ENCODE results near the gene OTOF.

OTOF gene

DNA sequence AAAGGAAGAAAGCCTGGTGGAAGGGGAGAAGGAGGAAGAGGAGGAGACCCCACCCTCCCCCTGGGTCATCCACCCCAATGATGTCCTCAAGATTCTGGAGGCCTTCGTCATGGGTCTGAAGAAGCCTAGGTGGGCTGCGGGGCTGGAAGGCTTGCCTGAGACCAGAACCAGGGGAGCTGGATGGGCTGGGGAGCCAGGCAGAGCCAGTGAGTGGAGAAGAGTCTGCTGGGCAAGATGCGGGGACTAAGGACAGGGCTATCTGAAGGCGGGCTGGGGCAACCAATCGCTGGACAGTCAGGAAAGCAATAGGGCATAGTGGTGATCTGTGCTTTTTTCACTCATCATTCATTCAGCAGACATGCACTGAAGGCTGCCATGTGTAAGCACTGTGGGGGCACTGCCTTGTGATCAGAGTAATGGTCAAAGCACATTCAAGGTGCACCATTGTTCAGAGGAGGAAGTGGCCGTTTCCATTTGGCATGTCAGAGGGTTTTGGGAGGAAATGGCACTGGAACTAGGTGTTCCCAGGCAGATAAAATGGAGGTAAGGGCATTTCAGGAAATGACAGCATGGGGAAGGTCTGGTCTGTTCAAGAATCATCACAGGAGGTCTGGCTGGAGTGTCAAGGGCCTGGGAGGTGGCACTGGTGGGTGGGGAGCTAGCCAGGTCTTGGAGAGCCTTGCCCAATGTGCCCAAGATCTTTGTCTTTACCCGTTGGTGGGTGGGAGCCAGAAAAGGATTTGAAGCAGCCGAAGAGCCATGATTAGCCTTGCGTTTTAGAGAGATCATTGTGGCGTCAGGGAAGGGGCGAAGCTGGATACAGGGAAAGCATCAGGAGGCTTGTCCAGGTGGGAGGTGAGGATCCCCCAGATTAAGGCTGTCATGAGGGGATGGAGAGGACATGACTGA, 24.2 kb downstream of the OTOF start:
- TF ChIP-seq POLR2AphosphoS5 (IDR thresholded peaks at IDR 0.05; ENCODE audit: low read depth, low read length) = no peak
- no peak for TF ChIP-seq TAF1 (IDR thresholded peaks at IDR 0.05; ENCODE audit: borderline replicate concordance, low read depth, low read length)
- DNase-seq (ENCODE audit: insufficient read length) (no peak), FAIRE-seq (no peak)

- no peak for TF ChIP-seq POLR2A (IDR thresholded peaks at IDR 0.05; ENCODE audit: low read depth, low read length)
- TF ChIP-seq TAF1 (IDR thresholded peaks at IDR 0.05; ENCODE audit: borderline replicate concordance, low read depth, low read length) = no peak
- no peak for TF ChIP-seq POLR2AphosphoS5 (IDR thresholded peaks at IDR 0.05; ENCODE audit: low read depth, low read length)
- DNase-seq (ENCODE audit: insufficient read length) (no peak), FAIRE-seq (no peak)
Observed at GRCh38 chr2:26451700-26452099, 26.2 kb downstream of the OTOF start.

- TF ChIP-seq POLR2AphosphoS5 (IDR thresholded peaks at IDR 0.05; ENCODE audit: low read depth, low read length) (no peak), POLR2A (IDR thresholded peaks at IDR 0.05; ENCODE audit: low read depth, low read length) (no peak), TAF1 (IDR thresholded peaks at IDR 0.05; ENCODE audit: borderline replicate concordance, low read depth, low read length) (no peak)
- FAIRE-seq = no peak
- no peak for DNase-seq (ENCODE audit: insufficient read length)
Observed at GRCh38 chr2:26450031-26450635, 27.8 kb downstream of the OTOF start.

DNA sequence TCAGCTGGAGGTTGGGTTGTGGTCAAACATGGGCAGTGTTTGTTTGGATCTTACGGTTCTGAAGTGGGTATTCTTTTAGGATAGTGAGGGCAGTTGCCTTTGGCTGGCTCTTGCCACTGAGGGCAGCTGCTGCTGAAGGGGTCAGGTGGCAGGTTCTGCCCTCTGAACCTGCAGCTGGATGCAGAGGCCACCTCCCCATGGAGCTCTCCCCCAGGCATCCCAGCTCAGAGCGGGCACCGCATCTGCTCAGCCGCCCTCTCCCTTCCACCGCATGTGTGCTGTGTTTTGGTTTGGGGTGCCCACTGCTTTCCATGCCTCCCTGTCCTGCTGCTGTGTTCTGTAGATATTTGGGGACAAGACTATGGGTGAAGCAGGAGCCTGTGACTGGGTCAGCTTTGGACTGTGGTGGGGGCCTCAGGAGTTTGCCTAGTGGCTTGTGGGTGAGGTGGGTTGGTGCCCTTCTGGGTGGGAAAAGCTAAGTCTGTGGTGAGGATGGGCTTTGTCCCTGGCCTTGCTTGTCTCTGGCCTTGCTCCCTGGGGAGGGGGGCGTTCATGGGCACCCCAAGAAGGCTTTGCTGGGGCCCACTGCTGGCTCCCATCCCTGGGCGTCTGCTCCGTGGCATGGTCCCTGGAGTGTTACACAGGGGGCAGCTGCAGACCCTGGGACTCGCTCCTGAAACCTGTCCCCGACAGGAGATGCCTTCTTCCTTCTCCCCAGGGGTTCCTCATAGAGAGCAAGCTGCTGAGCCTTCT, 28.5 kb downstream of the OTOF start:
- FAIRE-seq = no peak
- no peak for TF ChIP-seq POLR2A (IDR thresholded peaks at IDR 0.05; ENCODE audit: low read depth, low read length)
- no peak for TF ChIP-seq POLR2AphosphoS5 (IDR thresholded peaks at IDR 0.05; ENCODE audit: low read depth, low read length)
- TF ChIP-seq TAF1 (IDR thresholded peaks at IDR 0.05; ENCODE audit: borderline replicate concordance, low read depth, low read length) = no peak

DNA sequence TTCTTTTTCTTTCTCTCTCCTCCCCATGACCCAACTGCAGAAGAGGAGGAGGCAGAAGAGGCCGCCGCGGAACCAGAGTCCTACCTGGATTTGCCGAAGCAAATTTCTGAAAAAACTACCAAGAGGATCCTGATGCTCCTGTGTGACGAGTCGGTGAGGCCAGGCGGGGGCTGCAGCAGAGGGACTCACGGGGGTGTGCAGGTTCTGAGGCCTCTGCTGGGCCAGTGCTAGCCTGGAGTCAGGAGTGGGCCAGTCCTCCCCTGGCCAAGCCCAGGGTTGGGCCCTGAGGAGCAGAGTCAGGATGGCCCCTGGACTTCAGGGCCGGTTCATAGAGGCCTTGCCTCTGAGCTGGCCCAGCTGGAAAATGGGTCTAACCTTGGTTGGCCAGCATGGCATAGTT, 29.3 kb downstream of the OTOF start:
- FAIRE-seq = no peak
- DNase-seq (ENCODE audit: insufficient read length) = no peak
- TF ChIP-seq POLR2A (IDR thresholded peaks at IDR 0.05; ENCODE audit: low read depth, low read length) (no peak), TAF1 (IDR thresholded peaks at IDR 0.05; ENCODE audit: borderline replicate concordance, low read depth, low read length) (no peak), POLR2AphosphoS5 (IDR thresholded peaks at IDR 0.05; ENCODE audit: low read depth, low read length) (no peak)

More for the DNA sequence above, 28.5 kb downstream of the OTOF start:
- DNase-seq (ENCODE audit: insufficient read length) = no peak

DNA sequence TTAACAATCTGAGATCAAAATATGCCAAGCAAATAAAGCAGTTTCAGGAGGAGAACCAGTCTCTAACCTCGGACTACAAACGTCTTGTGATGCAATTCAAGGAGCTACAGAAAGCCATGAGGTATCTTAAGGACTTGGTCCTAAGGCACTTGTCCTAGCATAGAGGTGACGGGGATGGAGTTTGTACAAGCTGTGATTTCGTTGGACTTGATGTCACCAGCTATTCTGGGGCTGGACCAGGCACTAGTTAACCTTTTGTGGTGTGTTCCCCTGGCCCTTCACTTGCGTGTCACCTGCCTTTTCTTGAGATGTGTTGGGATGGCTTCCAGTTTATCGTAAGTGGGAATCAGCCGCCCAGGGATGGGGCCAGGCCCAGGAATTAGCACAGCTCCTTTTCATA, 33.7 kb downstream of the OTOF start:
- FAIRE-seq (no peak), DNase-seq (ENCODE audit: insufficient read length) (no peak)
- no peak for TF ChIP-seq POLR2A (IDR thresholded peaks at IDR 0.05; ENCODE audit: low read depth, low read length)
- no peak for TF ChIP-seq POLR2AphosphoS5 (IDR thresholded peaks at IDR 0.05; ENCODE audit: low read depth, low read length)
- no peak for TF ChIP-seq TAF1 (IDR thresholded peaks at IDR 0.05; ENCODE audit: borderline replicate concordance, low read depth, low read length)

- FAIRE-seq (no peak), DNase-seq (ENCODE audit: insufficient read length) (no peak)
- TF ChIP-seq POLR2A (IDR thresholded peaks at IDR 0.05; ENCODE audit: low read depth, low read length) (no peak), POLR2AphosphoS5 (IDR thresholded peaks at IDR 0.05; ENCODE audit: low read depth, low read length) (no peak)
Observed at GRCh38 chr2:26442707-26443106, 35.2 kb downstream of the OTOF start.

DNA sequence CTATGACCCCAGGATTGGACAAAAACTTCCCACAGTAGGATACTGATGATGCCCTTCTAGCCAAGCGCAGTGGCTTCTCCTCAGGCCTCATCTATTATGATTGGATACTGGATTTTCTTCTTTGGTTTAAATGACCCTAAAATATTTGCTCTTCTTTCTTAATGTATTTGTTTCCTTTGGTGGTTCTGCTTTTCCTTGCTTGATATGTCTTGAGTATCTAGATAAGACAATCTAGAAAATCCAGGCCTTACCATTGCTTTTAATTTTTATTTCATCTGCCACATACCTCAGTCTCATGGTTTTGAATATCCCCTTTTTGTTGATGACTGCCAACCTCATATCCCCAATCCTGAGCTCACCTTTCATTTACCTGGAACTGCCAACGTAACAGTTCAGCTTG, 35.6 kb downstream of the OTOF start:
- no peak for TF ChIP-seq POLR2A (IDR thresholded peaks at IDR 0.05; ENCODE audit: low read depth, low read length)
- TF ChIP-seq TAF1 (IDR thresholded peaks at IDR 0.05; ENCODE audit: borderline replicate concordance, low read depth, low read length) = no peak
- no peak for TF ChIP-seq POLR2AphosphoS5 (IDR thresholded peaks at IDR 0.05; ENCODE audit: low read depth, low read length)
- no peak for DNase-seq (ENCODE audit: insufficient read length)
- no peak for FAIRE-seq

DNA sequence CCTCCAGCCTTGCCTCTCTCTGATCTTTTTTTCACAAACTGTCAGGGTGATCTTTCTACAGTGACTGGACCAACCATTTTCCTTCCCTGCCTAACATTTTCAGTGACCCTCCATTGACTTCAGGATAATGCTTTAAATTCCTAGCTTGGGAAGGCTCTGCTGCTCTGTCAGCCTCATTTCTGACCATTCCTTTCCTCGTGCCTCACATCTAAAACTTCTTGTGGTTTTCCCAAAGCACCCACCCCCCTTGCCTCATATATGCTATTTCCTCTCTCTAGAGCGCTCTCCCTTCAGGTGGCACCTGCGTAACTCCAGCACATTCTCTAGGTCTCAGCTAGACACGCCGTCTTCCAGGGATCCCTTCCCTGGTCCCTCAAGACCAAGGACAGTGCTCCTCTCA, 39.0 kb downstream of the OTOF start:
- TF ChIP-seq POLR2AphosphoS5 (IDR thresholded peaks at IDR 0.05; ENCODE audit: low read depth, low read length) = no peak
- no peak for TF ChIP-seq TAF1 (IDR thresholded peaks at IDR 0.05; ENCODE audit: borderline replicate concordance, low read depth, low read length)
- TF ChIP-seq POLR2A (IDR thresholded peaks at IDR 0.05; ENCODE audit: low read depth, low read length) = no peak
- FAIRE-seq (no peak), DNase-seq (ENCODE audit: insufficient read length) (no peak)

DNA sequence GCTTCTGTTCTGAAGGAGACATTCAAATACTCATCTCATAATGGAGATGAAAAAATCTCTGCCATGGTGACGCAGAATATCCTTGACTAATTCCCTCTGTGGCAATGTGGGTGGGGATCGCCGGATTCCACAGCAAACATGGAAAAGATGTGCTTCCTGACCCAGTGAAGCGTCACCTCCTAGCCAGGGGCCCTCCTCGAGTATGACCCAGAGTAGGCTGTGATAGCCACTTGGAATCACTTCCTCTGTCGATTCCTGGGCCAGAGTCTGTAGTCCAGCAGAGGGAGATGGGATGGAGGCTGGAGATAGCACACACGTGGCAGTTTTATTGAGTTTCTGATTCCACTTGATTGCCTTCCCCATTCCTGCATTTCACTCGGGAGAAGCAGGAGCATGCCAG, 39.4 kb downstream of the OTOF start:
- FAIRE-seq = no peak
- TF ChIP-seq POLR2AphosphoS5 (IDR thresholded peaks at IDR 0.05; ENCODE audit: low read depth, low read length) = no peak
- no peak for TF ChIP-seq TAF1 (IDR thresholded peaks at IDR 0.05; ENCODE audit: borderline replicate concordance, low read depth, low read length)
- no peak for DNase-seq (ENCODE audit: insufficient read length)

- TF ChIP-seq POLR2AphosphoS5 (IDR thresholded peaks at IDR 0.05; ENCODE audit: low read depth, low read length) (no peak), TAF1 (IDR thresholded peaks at IDR 0.05; ENCODE audit: borderline replicate concordance, low read depth, low read length) (no peak)
- no peak for FAIRE-seq
Observed at GRCh38 chr2:26435106-26435505, 42.8 kb downstream of the OTOF start.

DNA sequence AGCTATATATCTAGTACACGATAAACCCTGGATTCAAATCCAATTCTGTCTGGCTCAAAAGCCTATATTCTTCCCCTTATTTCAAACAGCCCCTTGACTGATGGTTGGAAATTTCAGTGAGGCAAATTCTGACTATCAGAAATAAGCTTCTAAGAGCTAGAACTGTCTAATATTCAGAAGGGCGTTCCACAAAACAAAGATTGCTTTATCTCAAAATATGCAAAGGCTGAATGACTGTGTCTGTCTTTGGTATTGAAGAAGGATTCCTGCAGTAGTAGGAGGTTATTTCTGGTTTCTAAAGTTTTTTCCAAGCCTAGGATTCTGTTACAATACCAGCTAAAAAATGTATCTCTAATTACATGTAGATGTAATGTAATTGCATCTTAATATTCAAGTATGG, 45.1 kb downstream of the OTOF start:
- TF ChIP-seq POLR2AphosphoS5 (IDR thresholded peaks at IDR 0.05; ENCODE audit: low read depth, low read length) (no peak), POLR2A (IDR thresholded peaks at IDR 0.05; ENCODE audit: low read depth, low read length) (no peak), TAF1 (IDR thresholded peaks at IDR 0.05; ENCODE audit: borderline replicate concordance, low read depth, low read length) (no peak)
- FAIRE-seq (no peak), DNase-seq (ENCODE audit: insufficient read length) (no peak)

More at GRCh38 chr2:26435106-26435505, 42.8 kb downstream of the OTOF start:
- no peak for DNase-seq (ENCODE audit: insufficient read length)

Data from GM12892 (cell line).